ENCODE measurements around the gene CST5. TPM values are rescaled to one million over a fixed set of nuclear protein-coding genes. Genes with fewer than 3 reads are reported as not detected.
"Not testable (repeated sequence)": the region's sequence is repeated elsewhere in the genome, so short reads cannot be mapped to it uniquely, and the experiment has no call there.

CST5 gene
- total RNA-seq, 1 donor from 2014 or later = not detected

GRCh38 chr20:23890867-23891266, 11.3 kb upstream of the CST5 start:
- DNase-seq (ENCODE audit: extremely low read depth, low read depth, low spot score) = not testable (repeated sequence)

- peak; percentile 10 for DNase-seq (ENCODE audit: extremely low read depth, low read depth, low spot score)
Measured at GRCh38 chr20:23889775-23890187, 10.2 kb upstream of the CST5 start.

GRCh38 chr20:23887856-23888255, 8.3 kb upstream of the CST5 start:
- DNase-seq (ENCODE audit: extremely low read depth, low read depth, low spot score) = no peak

- DNase-seq (ENCODE audit: extremely low read depth, low read depth, low spot score) = no peak
Measured at GRCh38 chr20:23884771-23885162, 5.2 kb upstream of the CST5 start.

GRCh38 chr20:23884136-23884770, 4.7 kb upstream of the CST5 start:
- DNase-seq (ENCODE audit: extremely low read depth, low read depth, low spot score) = no peak

GRCh38 chr20:23881371-23881770, 1.8 kb upstream of the CST5 start:
- no peak for DNase-seq (ENCODE audit: extremely low read depth, low read depth, low spot score)

GRCh38 chr20:23880417-23880816, 869 bp upstream of the CST5 start:
- no peak for DNase-seq (ENCODE audit: extremely low read depth, low read depth, low spot score)

- DNase-seq (ENCODE audit: extremely low read depth, low read depth, low spot score) = no peak
Measured at GRCh38 chr20:23879811-23880374, 345 bp upstream of the CST5 start.

GRCh38 chr20:23878787-23879186, 761 bp downstream of the CST5 start:
- no peak for DNase-seq (ENCODE audit: extremely low read depth, low read depth, low spot score)

GRCh38 chr20:23878016-23878542, 1.5 kb downstream of the CST5 start:
- not testable (repeated sequence) for DNase-seq (ENCODE audit: extremely low read depth, low read depth, low spot score)

GRCh38 chr20:23877524-23877923, 2.0 kb downstream of the CST5 start:
- DNase-seq (ENCODE audit: extremely low read depth, low read depth, low spot score) = no peak

GRCh38 chr20:23875606-23876237, 3.8 kb downstream of the CST5 start:
- no peak for DNase-seq (ENCODE audit: extremely low read depth, low read depth, low spot score)

- no peak for DNase-seq (ENCODE audit: extremely low read depth, low read depth, low spot score)
Measured at GRCh38 chr20:23874747-23875146, 4.8 kb downstream of the CST5 start.

- DNase-seq (ENCODE audit: extremely low read depth, low read depth, low spot score) = no peak
Measured at GRCh38 chr20:23873370-23874015, 6.1 kb downstream of the CST5 start.

GRCh38 chr20:23872065-23872464, 7.5 kb downstream of the CST5 start:
- no peak for DNase-seq (ENCODE audit: extremely low read depth, low read depth, low spot score)

- DNase-seq (ENCODE audit: extremely low read depth, low read depth, low spot score) = no peak
Measured at GRCh38 chr20:23870461-23870860, 9.1 kb downstream of the CST5 start.

GRCh38 chr20:23869520-23869919, 10.0 kb downstream of the CST5 start:
- DNase-seq (ENCODE audit: extremely low read depth, low read depth, low spot score) = no peak

GRCh38 chr20:23868321-23868720, 11.2 kb downstream of the CST5 start:
- DNase-seq (ENCODE audit: extremely low read depth, low read depth, low spot score) = no peak

- no peak for DNase-seq (ENCODE audit: extremely low read depth, low read depth, low spot score)
Measured at GRCh38 chr20:23867152-23867776, 12.3 kb downstream of the CST5 start.

- DNase-seq (ENCODE audit: extremely low read depth, low read depth, low spot score) = not testable (repeated sequence)
Measured at GRCh38 chr20:23860771-23861170, 18.8 kb downstream of the CST5 start.

- no peak for DNase-seq (ENCODE audit: extremely low read depth, low read depth, low spot score)
Measured at GRCh38 chr20:23857962-23858595, 21.5 kb downstream of the CST5 start.

Data from glomerular endothelial cell (primary cell).